T follicular helper cell (primary cell): ENCODE results near the gene NRP2.

Experiments
- DNase-seq: peaks from one replicate; pipeline ENCODE4 v3.0.0-alpha.2; 2020; ENCODE audit warnings: low read depth

NRP2 gene

GRCh38 chr2:205706769-205707381 lies 24.6 kb downstream of the NRP2 start:
- no peak for DNase-seq

GRCh38 chr2:205708231-205708631 lies 25.9 kb downstream of the NRP2 start:
- no peak for DNase-seq

GRCh38 chr2:205709319-205709718 lies 27.0 kb downstream of the NRP2 start:
- no peak for DNase-seq

- no peak for DNase-seq
These were observed 30.2 kb downstream of the NRP2 start for GRCh38 chr2:205712508-205712907.

GRCh38 chr2:205713086-205713485 lies 30.8 kb downstream of the NRP2 start:
- DNase-seq, result no peak

GRCh38 chr2:205714058-205714776 lies 31.9 kb downstream of the NRP2 start:
- DNase-seq, result no peak

GRCh38 chr2:205714789-205715720 lies 32.8 kb downstream of the NRP2 start:
- DNase-seq, result no peak

GRCh38 chr2:205715831-205716525 lies 33.7 kb downstream of the NRP2 start:
- DNase-seq, result no peak

- DNase-seq, result no peak
These were observed 35.0 kb downstream of the NRP2 start for GRCh38 chr2:205717175-205717846.

- DNase-seq, result no peak
These were observed 35.7 kb downstream of the NRP2 start for GRCh38 chr2:205717999-205718398.

GRCh38 chr2:205719847-205720246 lies 37.5 kb downstream of the NRP2 start:
- DNase-seq, result no peak

- no peak for DNase-seq
These were observed 38.2 kb downstream of the NRP2 start for GRCh38 chr2:205720451-205720902.

GRCh38 chr2:205721057-205721449 lies 38.8 kb downstream of the NRP2 start:
- no peak for DNase-seq

GRCh38 chr2:205722283-205722918 lies 40.1 kb downstream of the NRP2 start:
- no peak for DNase-seq

- no peak for DNase-seq
These were observed 40.9 kb downstream of the NRP2 start for GRCh38 chr2:205723179-205723578.

- no peak for DNase-seq
These were observed 42.8 kb downstream of the NRP2 start for GRCh38 chr2:205725059-205725458.

GRCh38 chr2:205726506-205726905 lies 44.2 kb downstream of the NRP2 start:
- no peak for DNase-seq

- DNase-seq, result no peak
These were observed 44.9 kb downstream of the NRP2 start for GRCh38 chr2:205727174-205727573.

- DNase-seq, result no peak
These were observed 46.1 kb downstream of the NRP2 start for GRCh38 chr2:205728366-205728765.

- no peak for DNase-seq
These were observed 47.9 kb downstream of the NRP2 start for GRCh38 chr2:205730191-205730590.
